HAP-1 (cell line): ENCODE results near the gene ROBO4.

Experiments used
- DNase-seq, 2 experiments: peaks; one replicate each; pipeline ENCODE4 v3.0.0-alpha.2; 2016 to 2020; ENCODE audit warnings: low spot score in 2 of 2
- H3K27me3 ChIP-seq: fragments of 250-450 bp; sonication (Bioruptor Pico); 2 replicates; pipeline ENCODE4 v1.5.1; 2020; ENCODE audit warnings: low read depth, mild to moderate bottlenecking, moderate library complexity
- H3K36me3 ChIP-seq: fragments of 250-450 bp; sonication (Bioruptor Pico); replicated peaks from 2 replicates; pipeline ENCODE4 v1.5.1; 2020; ENCODE audit warnings: mild to moderate bottlenecking
- H3K4me1 ChIP-seq: fragments of 250-450 bp; sonication (Bioruptor Pico); 2 replicates; pipeline ENCODE4 v1.5.1; 2020; ENCODE audit warnings: mild to moderate bottlenecking
- H3K4me3 ChIP-seq: fragments of 250-450 bp; sonication (Bioruptor Pico); 2 replicates; pipeline ENCODE4 v1.5.1; 2020; ENCODE audit warnings: mild to moderate bottlenecking, moderate library complexity
- H3K9me3 ChIP-seq: fragments of 250-450 bp; sonication (Bioruptor Pico); 2 replicates; pipeline ENCODE4 v1.5.1; 2020; ENCODE audit warnings: mild to moderate bottlenecking, moderate library complexity
- in situ Hi-C: fragments of 300-500 bp; cut with MboI; formaldehyde crosslinking; loops from 3 replicates; pipeline ENCODE4 v1.14.3; 2020; ENCODE audit warnings: low sequenced_read_pairs, inconsistent platforms, mixed read lengths

ROBO4 gene

DNA sequence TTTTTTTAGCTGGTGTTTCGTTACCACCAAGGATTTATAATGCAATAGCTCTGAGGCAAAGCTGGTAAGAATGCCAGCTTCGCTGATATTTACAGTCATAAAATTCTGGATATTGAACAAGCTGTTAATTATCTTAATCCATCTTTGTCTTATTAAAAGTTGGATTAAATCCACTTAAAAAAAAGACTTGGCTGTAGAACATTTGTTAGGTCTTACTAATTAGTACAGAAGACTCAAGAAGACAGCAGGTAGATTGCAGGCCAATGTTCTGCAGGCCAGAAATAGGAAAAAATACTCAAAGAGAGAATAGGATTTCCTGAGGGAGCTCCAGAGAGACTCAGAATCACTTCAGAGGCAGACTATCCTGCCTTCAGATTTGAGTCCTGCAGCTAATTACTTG lies 7.5 kb downstream of the ROBO4 start:
- in situ Hi-C loops = no loop called here
- H3K4me3 ChIP-seq = no peak overlapping the region
- peaks cover 35% of the 10 kb centered on the region for H3K27me3 ChIP-seq

DNA sequence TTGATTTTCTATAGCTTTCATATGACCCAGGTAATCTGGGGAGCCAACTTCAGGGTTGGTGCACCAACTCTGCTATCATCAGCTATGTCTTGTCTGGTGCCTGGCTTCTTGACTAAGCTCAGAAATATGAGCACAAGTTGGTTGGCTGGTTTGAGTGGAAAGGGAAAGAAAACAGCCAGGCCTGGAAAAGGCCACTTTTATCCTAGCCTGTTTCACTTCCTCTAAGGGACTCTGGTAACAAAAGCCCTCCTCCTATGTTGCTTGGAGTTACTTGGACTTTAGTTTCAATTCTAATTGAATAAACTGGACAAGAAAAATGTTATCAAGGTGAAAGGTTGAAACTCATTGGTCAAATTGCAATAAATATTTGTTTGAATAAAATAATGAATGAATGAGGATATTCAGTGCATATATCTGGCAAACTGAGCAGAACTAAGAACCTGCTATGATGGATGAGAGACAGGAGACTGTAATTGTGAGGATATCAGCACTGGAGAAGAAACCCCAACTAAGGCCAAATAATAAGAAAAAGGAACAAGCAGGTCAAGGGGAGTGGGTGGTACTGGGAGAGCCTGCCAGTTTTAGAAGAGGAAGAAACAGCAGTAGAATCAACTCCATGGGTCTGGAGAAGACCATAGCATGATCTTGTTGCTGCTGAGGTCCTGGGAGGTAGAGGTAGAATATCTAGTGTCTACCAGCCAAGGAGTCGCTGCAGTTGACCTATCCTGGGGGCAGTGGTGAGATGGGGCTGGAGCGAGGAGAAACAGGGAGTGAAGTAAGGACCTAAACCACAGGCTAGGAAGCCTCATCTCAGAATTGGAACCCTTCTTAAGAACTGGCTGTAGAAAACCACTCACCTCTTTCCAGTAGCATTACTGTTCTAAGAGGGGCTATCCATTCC lies 8.2 kb downstream of the ROBO4 start:
- in situ Hi-C loops = no loop called here
- Histone ChIP-seq H3K4me1 (no peaks in the 10 kb centered on the region), H3K4me3 (no peak overlapping the region), H3K36me3 (no peaks in the 10 kb centered on the region), H3K27me3 (peaks cover 35% of the 10 kb centered on the region), H3K9me3 (no peaks in the 10 kb centered on the region)
- no peak for DNase-seq

More for the DNA sequence above, 7.5 kb downstream of the ROBO4 start:
- no peak for DNase-seq
- H3K36me3 ChIP-seq = no peaks in the 10 kb centered on the region
- no peaks in the 10 kb centered on the region for H3K9me3 ChIP-seq
- no peaks in the 10 kb centered on the region for H3K4me1 ChIP-seq

DNA sequence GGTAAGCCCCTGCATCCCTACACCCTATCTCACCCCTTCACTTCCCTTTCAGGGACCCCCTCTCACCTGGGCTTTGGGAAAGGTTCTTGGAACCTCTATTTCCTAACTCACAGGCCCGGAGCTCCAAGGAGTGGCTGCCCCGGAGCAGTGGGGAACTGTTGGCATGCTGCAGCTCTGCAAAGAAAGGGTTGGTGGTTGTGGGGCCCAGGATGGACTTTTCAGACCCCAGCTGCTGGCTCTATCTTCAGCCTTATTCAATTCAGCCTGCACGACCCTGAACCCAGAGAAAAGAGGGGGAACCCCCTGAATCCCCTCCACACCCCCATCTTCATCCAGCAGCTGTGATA lies 10.0 kb downstream of the ROBO4 start:
- peaks cover 32% of the 10 kb centered on the region for H3K27me3 ChIP-seq
- no peaks in the 10 kb centered on the region for H3K4me1 ChIP-seq
- no peak overlapping the region for H3K4me3 ChIP-seq
- in situ Hi-C loops = no loop called here
- H3K36me3 ChIP-seq = no peaks in the 10 kb centered on the region
- H3K9me3 ChIP-seq = no peaks in the 10 kb centered on the region
- no peak for DNase-seq

DNA sequence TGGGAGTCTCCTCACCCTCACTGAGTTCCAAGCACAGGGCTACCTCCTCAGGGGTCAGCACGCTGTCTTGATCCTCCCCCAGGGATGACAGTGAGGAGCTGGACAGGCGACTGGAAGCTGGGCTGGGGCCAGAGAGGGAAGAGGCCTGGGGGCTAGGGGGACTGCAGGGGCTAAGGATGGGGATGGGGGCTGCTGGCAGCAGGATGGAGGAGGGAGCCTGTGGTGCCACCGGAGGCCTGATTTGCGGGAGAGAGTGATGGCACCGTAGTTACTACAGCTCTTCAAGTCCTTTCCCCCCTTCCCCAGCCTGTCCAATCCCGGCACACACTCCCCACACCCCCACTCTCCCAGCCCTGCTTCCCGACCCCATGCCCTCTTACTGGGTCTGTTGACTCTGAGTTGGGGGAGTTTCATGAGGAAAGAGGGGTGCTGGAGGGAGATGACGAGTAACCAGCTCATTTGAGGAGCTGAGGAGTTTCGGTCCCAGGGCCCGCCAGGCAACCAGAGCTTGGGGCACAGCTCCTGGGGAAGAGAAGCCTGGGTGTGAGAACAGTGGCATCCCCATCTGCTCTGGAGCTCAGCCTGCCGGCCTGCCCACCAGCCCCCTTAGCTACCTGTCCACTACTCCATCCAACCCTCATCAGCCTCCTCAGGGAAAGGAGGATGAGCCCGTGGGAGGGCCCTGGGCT lies 10.5 kb downstream of the ROBO4 start:
- Histone ChIP-seq H3K36me3 (no peaks in the 10 kb centered on the region), H3K9me3 (no peaks in the 10 kb centered on the region), H3K4me3 (no peak overlapping the region), H3K27me3 (peaks cover 27% of the 10 kb centered on the region), H3K4me1 (no peaks in the 10 kb centered on the region)
- no peak for DNase-seq
- in situ Hi-C loops = no loop called here

DNA sequence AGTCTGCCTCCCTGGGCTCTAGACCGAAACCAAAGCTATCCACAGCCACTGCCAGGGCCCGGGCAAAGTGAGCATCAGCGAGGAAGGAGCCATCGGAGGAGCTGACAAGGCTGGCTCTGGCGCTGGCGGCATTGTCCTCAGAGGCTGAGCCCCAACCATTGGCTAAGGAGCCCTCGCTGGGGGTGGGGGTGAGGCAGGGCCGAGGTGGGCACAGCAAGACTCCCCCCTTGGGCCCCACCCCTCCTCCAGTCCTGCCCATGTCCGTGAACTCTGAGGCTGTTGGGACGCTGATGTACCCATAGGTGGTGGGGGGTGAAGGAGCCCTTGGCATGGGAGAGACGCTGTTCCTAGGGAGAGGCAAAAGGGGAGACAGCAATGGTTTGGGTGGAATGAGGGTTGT lies 11.2 kb downstream of the ROBO4 start:
- Histone ChIP-seq H3K27me3 (peaks cover 23% of the 10 kb centered on the region), H3K4me3 (no peak overlapping the region), H3K36me3 (no peaks in the 10 kb centered on the region), H3K4me1 (no peaks in the 10 kb centered on the region), H3K9me3 (no peaks in the 10 kb centered on the region)
- in situ Hi-C loops = no loop called here
- no peak for DNase-seq

DNA sequence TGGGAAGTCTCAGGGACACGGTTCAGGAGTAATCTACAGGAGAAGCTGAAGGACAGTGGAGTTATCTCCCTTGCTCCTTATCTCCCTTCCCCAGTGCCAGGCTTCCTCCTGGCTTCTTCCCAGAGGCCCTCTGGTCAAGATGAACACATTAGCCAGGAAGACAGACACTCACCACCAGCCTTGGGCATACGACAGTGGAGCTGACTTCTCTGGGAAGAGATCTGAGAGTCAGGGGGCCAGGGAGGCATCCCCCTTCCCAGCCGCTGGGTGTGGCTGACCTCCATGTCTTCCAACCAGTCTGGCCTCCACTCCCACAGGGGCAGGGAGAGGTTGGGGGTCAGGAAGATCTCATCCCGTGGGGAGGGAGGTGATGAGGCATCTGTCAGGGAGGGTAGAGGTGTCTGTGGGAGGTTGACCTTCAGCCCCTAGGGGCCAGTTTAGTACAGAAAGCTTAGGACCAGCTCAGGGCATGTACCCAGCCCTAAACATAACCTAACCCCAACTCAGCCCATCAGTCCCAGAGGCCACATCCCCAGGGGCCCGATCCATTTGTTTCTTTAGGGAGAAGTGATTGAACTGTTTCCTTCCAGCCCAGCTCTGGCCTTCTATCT lies 12.7 kb downstream of the ROBO4 start:
- no peak for DNase-seq

DNA sequence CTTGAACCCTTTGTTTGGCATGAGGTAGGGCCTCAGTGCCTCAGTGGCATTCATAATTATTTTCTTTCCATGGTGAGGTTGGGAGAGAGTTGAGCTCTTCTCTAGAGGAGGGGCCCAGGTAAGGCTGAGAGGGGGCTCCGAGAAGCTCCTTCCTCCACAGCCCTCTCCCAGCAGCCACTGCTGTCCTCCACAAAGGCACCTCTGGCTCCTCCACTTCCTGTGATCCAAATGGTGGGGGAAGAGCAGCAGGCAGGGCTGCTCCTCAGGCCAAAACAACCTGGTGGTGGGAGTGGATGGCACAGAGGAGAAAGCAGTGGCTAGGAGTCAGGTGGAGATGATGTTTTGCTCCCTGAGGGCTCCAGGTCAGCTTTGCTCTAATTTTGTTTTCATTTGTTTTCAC lies 13.3 kb downstream of the ROBO4 start:
- no peak overlapping the region for H3K4me3 ChIP-seq
- in situ Hi-C loops = no loop called here

More for the DNA sequence above, 12.7 kb downstream of the ROBO4 start:
- in situ Hi-C loops = no loop called here
- Histone ChIP-seq H3K4me3 (no peak overlapping the region), H3K27me3 (peaks cover 21% of the 10 kb centered on the region), H3K36me3 (no peaks in the 10 kb centered on the region), H3K4me1 (no peaks in the 10 kb centered on the region), H3K9me3 (no peaks in the 10 kb centered on the region)

DNA sequence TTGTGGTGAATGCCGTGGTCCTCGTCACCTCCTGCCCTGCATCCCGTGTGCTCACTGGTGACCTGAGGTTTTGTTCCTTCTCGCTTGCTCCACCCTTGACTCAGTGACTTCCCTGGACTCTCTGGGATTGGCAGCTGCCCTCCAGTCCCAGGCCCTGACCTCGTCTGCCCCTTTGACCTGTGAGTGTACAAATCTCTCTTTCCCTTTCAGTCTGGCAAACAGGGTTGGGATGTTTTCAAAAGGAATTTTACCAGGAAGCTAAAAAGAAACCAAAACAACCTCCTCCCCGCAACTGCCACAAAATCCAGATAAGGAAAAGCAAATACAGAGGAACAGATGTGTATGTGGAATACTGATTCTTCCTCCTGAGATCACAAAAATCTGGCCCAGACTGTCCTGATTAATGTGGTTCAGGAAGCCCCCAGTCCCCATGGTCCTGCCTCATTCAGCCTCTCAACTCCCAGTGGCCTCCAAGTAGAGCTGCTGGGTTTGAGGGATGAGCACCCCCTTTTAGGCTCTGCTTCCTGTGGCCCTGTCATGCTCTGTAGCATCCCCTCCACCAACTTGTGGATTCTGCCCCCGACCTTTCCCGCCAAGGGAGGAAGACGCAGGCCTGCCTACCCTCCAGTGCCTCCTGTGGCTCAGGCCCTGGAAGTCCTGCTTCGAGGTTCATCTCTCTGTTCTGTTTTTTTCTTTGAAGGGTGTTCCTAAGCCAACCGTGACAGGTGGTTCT lies 15.2 kb downstream of the ROBO4 start:
- H3K36me3 ChIP-seq = no peaks in the 10 kb centered on the region
- no peak for DNase-seq
- H3K9me3 ChIP-seq = no peaks in the 10 kb centered on the region
- no peaks in the 10 kb centered on the region; the same call in 1 of the 2 replicates for H3K4me1 ChIP-seq
- in situ Hi-C loops = no loop called here
- no peak overlapping the region for H3K4me3 ChIP-seq
- H3K27me3 ChIP-seq = peaks cover 11% of the 10 kb centered on the region; the same call in 1 of the 2 replicates

More for the DNA sequence above, 13.3 kb downstream of the ROBO4 start:
- Histone ChIP-seq H3K27me3 (peaks cover 19% of the 10 kb centered on the region), H3K4me1 (no peaks in the 10 kb centered on the region), H3K9me3 (no peaks in the 10 kb centered on the region), H3K36me3 (no peaks in the 10 kb centered on the region)
- DNase-seq = no peak

DNA sequence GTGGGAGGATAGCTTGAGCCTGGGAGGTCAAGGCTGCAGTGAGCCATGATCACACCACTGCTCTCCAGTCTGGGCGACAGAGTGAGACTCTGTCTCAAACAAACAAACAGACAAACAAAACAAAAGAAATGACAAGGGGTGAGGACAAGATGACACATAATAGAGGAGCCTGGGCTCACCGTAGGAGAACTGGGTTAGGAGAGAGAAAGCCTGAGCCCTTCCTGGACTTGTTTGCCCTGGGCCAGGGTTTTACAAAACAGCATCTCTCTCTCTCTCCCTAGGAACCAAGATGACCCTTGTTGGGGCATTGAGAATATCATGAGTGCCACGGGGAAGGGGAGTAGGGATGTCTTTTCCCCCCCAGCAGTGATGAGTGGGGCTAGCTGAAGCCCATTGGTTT lies 16.7 kb downstream of the ROBO4 start:
- no peak overlapping the region for H3K4me3 ChIP-seq
- DNase-seq = no peak
- peaks cover 4% of the 10 kb centered on the region; the same call in 1 of the 2 replicates for H3K27me3 ChIP-seq
- in situ Hi-C loops = no loop called here
- peaks cover 4% of the 10 kb centered on the region for H3K4me1 ChIP-seq
- no peaks in the 10 kb centered on the region for H3K9me3 ChIP-seq
- no peaks in the 10 kb centered on the region for H3K36me3 ChIP-seq

DNA sequence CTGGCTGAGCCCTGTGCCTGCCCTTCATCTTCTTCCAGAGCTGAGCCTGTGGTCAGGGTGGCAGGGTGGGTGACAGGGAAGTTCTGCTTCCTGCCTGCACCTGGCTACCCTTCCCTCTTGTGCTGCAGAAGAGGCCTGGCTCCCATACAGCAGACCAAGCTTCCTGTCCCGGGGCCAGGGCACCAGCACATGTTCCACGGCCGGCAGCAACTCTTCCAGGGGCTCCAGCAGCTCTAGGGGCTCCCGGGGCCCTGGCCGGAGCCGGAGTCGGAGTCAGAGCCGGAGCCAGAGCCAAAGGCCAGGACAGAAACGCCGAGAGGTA lies 17.4 kb downstream of the ROBO4 start:
- in situ Hi-C loops = no loop called here
- Histone ChIP-seq H3K27me3 (no peaks in the 10 kb centered on the region), H3K4me3 (no peak overlapping the region), H3K4me1 (peaks cover 4% of the 10 kb centered on the region), H3K36me3 (no peaks in the 10 kb centered on the region), H3K9me3 (no peaks in the 10 kb centered on the region)
- DNase-seq = no peak

DNA sequence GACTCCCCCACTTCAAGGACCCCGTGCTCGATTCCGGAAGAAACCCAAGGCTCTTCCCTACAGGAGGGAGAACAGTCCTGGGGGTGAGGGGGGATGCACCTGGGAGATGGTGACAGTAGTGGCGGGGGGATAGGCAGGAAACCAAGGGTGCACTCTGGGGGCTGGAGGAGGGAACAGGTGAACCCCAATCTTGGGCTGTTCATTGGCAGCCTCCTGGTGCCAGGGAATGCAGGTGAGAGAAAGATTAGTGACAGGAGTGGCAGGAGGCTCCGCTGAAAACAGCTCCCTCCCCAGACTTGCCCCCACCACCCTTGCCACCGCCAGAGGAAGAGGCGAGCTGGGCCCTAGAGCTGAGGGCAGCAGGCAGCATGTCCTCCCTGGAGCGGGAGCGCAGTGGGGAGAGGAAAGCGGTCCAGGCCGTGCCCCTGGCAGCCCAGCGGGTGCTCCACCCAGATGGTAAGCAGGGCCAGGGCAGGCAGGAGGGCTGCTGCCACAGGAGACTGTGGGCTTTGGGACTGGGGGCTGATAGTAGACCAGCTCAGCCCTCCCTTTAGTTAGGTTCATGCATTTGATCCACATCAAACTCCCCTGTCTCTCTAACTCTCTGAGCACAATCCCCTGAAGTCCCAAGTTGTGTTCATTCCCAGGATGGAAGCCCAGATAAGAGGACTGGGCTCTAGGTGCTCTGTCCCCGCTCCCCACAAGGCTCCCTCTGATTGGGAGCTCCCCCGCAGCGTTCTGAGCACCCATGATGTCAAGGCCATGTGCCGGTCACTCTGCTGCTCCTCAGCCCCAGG lies 18.0 kb downstream of the ROBO4 start:
- in situ Hi-C loops = no loop called here
- Histone ChIP-seq H3K9me3 (no peaks in the 10 kb centered on the region), H3K27me3 (no peaks in the 10 kb centered on the region), H3K4me3 (no peak overlapping the region), H3K36me3 (no peaks in the 10 kb centered on the region), H3K4me1 (peaks cover 4% of the 10 kb centered on the region)
- DNase-seq = no peak

DNA sequence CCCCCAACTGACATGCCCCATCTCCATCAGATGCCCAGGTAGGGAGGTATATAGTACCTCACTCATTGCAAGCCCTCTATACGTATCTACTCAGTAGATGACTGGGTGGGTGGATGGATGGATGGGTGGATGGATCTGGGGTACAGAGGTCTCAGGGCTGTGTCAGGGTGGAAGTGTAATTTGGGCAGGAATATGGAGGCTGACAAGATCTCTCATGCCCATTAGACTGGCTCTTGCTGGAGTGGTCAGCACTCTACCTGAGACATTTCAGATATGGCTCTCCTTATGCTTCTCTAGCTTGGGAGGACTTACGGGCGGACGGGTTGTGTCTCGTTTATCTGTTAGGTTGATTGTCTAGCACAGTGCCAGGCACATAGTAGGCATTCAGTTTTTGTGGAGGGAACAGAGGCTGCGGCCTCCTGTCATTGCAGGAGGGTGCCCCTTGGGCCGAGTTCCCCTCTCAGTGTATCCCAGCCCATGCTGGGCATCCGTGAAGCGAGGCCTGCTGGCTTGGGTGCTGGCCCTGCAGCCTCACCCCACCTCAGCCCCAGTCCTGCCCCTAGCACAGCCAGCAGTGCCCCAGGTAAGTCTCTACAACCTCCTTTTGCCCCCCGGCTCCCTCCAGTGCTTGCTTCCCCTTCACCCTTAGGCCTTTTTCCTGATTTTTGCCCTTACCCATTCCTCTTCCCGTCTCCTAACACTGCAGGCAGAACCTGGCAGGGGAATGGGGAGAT lies 18.7 kb downstream of the ROBO4 start:
- H3K4me1 ChIP-seq = peaks cover 4% of the 10 kb centered on the region
- H3K4me3 ChIP-seq = no peak overlapping the region
- in situ Hi-C loops = no loop called here
- no peak for DNase-seq
- no peaks in the 10 kb centered on the region for H3K36me3 ChIP-seq
- no peaks in the 10 kb centered on the region for H3K9me3 ChIP-seq
- no peaks in the 10 kb centered on the region; the same call in 1 of the 2 replicates for H3K27me3 ChIP-seq
